Measurements from ENCODE around the gene DPP10. TPM values are rescaled to one million over a fixed set of nuclear protein-coding genes. Genes with fewer than 3 reads are reported as not detected.
"Not testable (repeated sequence)": the region's sequence is repeated elsewhere in the genome, so short reads cannot be mapped to it uniquely, and the experiment has no call there.

Gene DPP10
- total RNA-seq, 6 experiments from 2014 or later, result not detected

DNA sequence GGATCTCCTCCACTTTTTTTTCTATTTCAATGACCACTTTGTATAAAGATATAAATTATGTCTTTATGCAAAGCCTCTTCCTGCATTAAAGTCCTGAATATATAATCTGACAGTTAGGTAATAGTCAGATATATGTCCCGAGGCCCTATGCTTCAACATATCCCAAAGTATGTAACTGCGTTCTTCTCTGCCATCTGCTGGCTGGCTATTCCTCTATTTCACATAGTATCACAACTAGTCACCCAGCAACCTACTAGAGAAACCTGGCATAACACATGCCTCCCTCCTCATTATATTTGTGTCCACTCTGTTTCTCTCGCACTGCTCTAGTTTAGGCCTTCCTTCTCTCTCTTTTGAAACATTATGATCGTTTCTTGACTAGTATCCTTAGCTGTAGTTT, 640.8 kb downstream of the DPP10 start:
- Mint-ChIP-seq H3K4me3 (no peak overlapping the region), H3K27ac (no peak overlapping the region), H3K4me1 (ENCODE audit: low read depth) (no peaks in the 10 kb centered on the region), H3K9me3 (peaks cover 38% of the 10 kb centered on the region), H3K27me3 (ENCODE audit: insufficient read depth) (peaks cover 2% of the 10 kb centered on the region), H3K36me3 (ENCODE audit: low read depth) (0 out of 2 replicates have a peak, but pooled peaks cover 6% of the 10 kb centered on the region)
- no peak for DNase-seq
- TF ChIP-seq, protein P1, sequence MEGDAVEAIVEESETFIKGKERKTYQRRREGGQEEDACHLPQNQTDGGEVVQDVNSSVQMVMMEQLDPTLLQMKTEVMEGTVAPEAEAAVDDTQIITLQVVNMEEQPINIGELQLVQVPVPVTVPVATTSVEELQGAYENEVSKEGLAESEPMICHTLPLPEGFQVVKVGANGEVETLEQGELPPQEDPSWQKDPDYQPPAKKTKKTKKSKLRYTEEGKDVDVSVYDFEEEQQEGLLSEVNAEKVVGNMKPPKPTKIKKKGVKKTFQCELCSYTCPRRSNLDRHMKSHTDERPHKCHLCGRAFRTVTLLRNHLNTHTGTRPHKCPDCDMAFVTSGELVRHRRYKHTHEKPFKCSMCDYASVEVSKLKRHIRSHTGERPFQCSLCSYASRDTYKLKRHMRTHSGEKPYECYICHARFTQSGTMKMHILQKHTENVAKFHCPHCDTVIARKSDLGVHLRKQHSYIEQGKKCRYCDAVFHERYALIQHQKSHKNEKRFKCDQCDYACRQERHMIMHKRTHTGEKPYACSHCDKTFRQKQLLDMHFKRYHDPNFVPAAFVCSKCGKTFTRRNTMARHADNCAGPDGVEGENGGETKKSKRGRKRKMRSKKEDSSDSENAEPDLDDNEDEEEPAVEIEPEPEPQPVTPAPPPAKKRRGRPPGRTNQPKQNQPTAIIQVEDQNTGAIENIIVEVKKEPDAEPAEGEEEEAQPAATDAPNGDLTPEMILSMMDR (IDR thresholded peaks at IDR 0.05), result no peak

DNA sequence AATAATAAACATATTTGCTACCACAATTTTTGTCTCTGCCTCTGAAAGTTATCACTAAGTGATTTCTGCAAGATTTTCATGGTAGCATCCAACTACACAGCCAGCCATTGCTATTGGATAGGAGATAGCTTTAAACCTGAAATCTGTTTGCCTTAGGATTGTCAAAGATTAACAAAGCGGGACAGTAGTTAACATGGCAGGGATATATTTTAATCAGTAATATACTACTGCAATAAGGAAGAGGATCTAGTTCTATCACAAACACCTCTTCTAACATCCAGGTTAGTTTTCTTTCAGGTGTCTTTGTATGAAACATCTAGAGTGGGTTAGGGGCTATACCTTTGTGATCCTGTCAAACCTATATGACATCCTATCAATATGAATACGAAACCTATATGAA, 641.3 kb downstream of the DPP10 start:
- Mint-ChIP-seq H3K27ac (no peak overlapping the region), H3K36me3 (ENCODE audit: low read depth) (0 out of 2 replicates have a peak, but pooled peaks cover 6% of the 10 kb centered on the region), H3K4me1 (ENCODE audit: low read depth) (no peaks in the 10 kb centered on the region)

DNA sequence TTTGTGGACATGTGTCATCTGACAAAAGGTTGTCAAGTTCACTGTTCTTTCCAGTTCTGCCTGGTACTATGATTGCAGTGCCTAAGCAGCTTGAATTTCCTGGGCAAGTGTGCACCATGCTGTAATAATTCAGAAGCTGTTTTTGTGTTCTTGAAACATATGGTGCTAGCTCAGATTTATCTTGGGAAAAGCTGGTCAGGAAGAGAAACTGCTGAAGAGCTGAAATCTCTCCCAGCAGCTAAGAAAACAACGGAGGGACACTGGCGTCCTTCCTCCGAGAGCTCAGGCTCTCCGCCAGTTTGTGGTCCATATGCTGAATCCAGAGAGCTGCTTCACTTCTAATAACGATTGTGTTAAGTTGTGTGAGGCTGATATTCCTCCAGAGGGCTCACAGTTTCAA, 642.0 kb downstream of the DPP10 start:
- Mint-ChIP-seq H3K27ac (no peak overlapping the region), H3K4me1 (ENCODE audit: low read depth) (no peaks in the 10 kb centered on the region), H3K4me3 (no peak overlapping the region), H3K27me3 (ENCODE audit: insufficient read depth) (peaks cover 2% of the 10 kb centered on the region), H3K36me3 (ENCODE audit: low read depth) (peaks cover 11% of the 10 kb centered on the region; the same call in 1 of the 2 replicates), H3K9me3 (peaks cover 43% of the 10 kb centered on the region)
- TF ChIP-seq, protein P1 (IDR thresholded peaks at IDR 0.05), result no peak
- no peak for DNase-seq

More for the DNA sequence above, 641.3 kb downstream of the DPP10 start:
- DNase-seq, result no peak
- Mint-ChIP-seq H3K27me3 (ENCODE audit: insufficient read depth) (peaks cover 2% of the 10 kb centered on the region), H3K4me3 (no peak overlapping the region), H3K9me3 (peaks cover 38% of the 10 kb centered on the region)
- TF ChIP-seq, protein P1 (IDR thresholded peaks at IDR 0.05), result no peak

DNA sequence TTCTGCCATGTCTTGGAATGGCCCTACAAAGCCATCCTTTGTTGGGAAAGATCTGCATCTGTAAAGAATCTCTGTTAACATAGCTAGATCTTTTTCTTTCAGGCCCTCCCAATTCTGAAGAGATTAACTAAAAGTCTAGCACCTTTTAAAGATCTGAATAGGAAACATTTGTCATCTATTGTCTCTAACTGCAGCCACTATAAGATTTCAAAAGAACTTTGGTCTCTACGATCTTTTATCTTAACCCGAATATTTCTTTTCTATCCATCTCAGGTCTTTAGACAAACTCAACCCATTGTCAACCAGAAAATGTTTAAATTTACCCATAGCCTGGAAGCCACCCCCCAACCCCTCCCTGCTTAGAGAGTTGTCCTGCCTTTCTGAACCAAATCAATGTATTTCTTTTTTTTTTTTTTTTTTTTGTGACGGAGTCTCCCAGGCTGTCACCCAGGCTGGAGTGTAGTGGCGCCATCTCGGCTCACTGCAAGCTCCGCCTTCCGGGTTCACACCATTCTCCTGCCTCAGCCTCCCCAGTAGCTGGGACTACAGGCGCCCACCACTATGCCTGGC, 643.7 kb downstream of the DPP10 start:
- H3K4me3 Mint-ChIP-seq; DNase-seq; H3K4me1 Mint-ChIP-seq (ENCODE audit: low read depth); H3K27me3 Mint-ChIP-seq (ENCODE audit: insufficient read depth); H3K27ac Mint-ChIP-seq: not testable (repeated sequence)
- Mint-ChIP-seq H3K36me3 (ENCODE audit: low read depth) (peaks cover 11% of the 10 kb centered on the region; the same call in 1 of the 2 replicates), H3K9me3 (peaks cover 46% of the 10 kb centered on the region)

DNA sequence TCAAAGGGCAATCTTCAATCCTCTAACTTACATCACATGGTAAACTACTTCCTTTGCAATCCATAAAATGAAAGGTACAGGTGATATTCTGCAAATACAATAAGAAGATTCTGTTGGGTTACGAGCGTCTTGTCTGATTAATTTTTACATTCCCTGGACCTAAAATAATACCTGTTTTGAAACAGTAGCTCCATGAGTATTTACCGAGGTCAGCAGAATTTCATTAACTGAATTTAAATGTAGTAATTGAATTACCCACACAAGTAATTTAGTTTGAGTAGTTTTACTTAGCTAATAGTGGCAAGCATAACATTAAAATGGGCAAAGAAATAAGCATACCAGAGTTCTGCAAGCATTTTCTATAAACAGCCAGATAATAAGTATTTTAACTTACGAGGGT, 652.0 kb downstream of the DPP10 start:
- TF ChIP-seq, protein P1 (IDR thresholded peaks at IDR 0.05), result no peak
- DNase-seq, result no peak
- no peaks in the 10 kb centered on the region for H3K4me1 Mint-ChIP-seq (ENCODE audit: low read depth)
- no peak overlapping the region for H3K27ac Mint-ChIP-seq
- no peaks in the 10 kb centered on the region; the same call in 1 of the 2 replicates for H3K36me3 Mint-ChIP-seq (ENCODE audit: low read depth)
- no peak overlapping the region for H3K4me3 Mint-ChIP-seq
- peaks cover 38% of the 10 kb centered on the region for H3K9me3 Mint-ChIP-seq
- H3K27me3 Mint-ChIP-seq (ENCODE audit: insufficient read depth), result no peaks in the 10 kb centered on the region; the same call in 1 of the 2 replicates

DNA sequence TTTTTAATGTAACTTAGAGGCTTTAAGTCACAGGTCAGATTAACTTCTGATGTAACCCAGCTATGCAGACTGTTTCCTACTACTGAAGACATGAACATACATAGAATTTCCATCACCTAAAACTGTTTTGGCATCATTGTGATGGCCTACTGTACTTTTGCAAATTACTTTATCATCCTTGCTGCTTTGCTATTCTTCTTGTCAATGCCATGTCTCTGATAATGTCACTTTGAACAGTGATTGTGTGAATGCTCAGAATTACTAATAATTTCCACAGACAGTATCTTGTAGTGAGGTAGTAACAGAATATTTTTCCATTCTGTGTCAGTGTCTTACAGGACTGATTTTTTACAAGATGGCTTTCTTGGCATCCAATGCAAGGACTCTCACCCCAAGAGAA, 663.5 kb downstream of the DPP10 start:
- Mint-ChIP-seq H3K9me3 (peaks cover 5% of the 10 kb centered on the region), H3K4me3 (no peak overlapping the region), H3K27ac (no peak overlapping the region), H3K36me3 (ENCODE audit: low read depth) (no peaks in the 10 kb centered on the region), H3K27me3 (ENCODE audit: insufficient read depth) (no peaks in the 10 kb centered on the region), H3K4me1 (ENCODE audit: low read depth) (no peaks in the 10 kb centered on the region)
- no peak for DNase-seq
- TF ChIP-seq, protein P1 (IDR thresholded peaks at IDR 0.05), result no peak

All from HFFc6 (cell line).